Parathyroid adenoma (tissue), 2 donors: ENCODE results near the gene DIPK1A.

Source experiments
- H2AFZ ChIP-seq: fragments of 300-600 bp; sonication (generic); one replicate; pipeline ENCODE4 v1.7.0; 2017; ENCODE audit warnings: antibody characterized with exemption, mild to moderate bottlenecking
- H3K27ac ChIP-seq: fragments of 300-600 bp; sonication (generic); one replicate; pipeline ENCODE4 v1.7.0; 2017
- H3K27me3 ChIP-seq: fragments of 300-600 bp; sonication (generic); one replicate; pipeline ENCODE4 v1.7.0; 2017; ENCODE audit warnings: low read length; ENCODE audit not compliant: control insufficient read depth, insufficient read depth
- H3K36me3 ChIP-seq: fragments of 300-600 bp; sonication (generic); one replicate; pipeline ENCODE4 v1.7.0; 2017; ENCODE audit warnings: low read length; ENCODE audit not compliant: control insufficient read depth, insufficient read depth
- H3K4me1 ChIP-seq: fragments of 300-600 bp; sonication (generic); one replicate; pipeline ENCODE4 v1.7.0; 2017; ENCODE audit warnings: control low read depth
- H3K4me2 ChIP-seq: fragments of 300-600 bp; sonication (generic); one replicate; pipeline ENCODE4 v1.7.0; 2017; ENCODE audit warnings: low read length
- H3K4me3 ChIP-seq: fragments of 300-600 bp; sonication (generic); one replicate; pipeline ENCODE4 v1.7.0; 2017; ENCODE audit warnings: low read depth, low read length
- H3K79me2 ChIP-seq: fragments of 300-600 bp; sonication (generic); one replicate; pipeline ENCODE4 v1.7.0; 2017; ENCODE audit warnings: control low read depth
- H3K9ac ChIP-seq: fragments of 300-600 bp; sonication (generic); one replicate; pipeline ENCODE4 v1.7.0; 2017; ENCODE audit warnings: mild to moderate bottlenecking
- H3K9me3 ChIP-seq: fragments of 300-600 bp; sonication (generic); one replicate; pipeline ENCODE4 v1.7.0; 2017; ENCODE audit warnings: low read length; ENCODE audit not compliant: control insufficient read depth
- TF ChIP-seq, protein P1 (sequence below): fragments of 300-600 bp; sonication (generic); IDR thresholded peaks from one replicate; pipeline ENCODE4 v1.7.0; 2017; ENCODE audit warnings: antibody characterized with exemption, mild to moderate bottlenecking
- donor health status: primary hyperparathyroidism.

Gene DIPK1A

GRCh38 chr1:92961131-92961895, at the start of gene DIPK1A:
DIPK1A (minus strand) TSS chr1:92961462; CDS start chr1:92961429, 33 bp downstream.
- no peaks in the 10 kb centered on the region for H3K4me1 ChIP-seq
- H3K27me3 ChIP-seq, result no peaks in the 10 kb centered on the region

DNA sequence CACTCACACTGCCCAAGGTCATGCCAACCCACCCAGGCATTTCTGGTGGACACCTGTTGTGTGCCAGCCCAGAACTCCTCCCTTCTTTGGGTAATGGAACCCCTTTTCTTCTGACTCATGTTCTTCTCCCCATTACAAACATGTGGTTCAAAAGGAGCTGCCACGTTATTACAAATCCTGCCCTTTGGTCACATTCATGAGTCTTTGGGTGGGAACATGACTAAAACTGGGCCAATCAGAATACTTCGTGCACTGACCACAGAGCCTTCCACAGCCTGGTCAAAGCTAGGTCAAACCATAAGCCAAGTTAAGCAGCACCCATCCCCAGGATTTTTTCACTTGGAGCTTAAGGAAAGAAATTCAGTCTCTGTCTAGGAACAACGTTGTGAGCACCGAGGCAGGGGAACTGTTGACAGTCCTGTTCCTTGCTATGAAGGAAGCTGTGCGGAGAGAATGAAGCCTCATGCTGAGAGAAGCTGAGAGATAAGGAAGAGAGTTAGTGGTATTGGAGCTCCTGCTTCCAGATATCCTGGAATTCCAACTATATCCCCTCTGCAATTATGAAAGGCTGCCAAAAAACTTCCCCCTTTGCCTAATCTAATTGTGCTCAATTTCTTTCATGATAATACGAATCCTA, 46.8 kb upstream of the DIPK1A start:
- TF ChIP-seq, protein P1, sequence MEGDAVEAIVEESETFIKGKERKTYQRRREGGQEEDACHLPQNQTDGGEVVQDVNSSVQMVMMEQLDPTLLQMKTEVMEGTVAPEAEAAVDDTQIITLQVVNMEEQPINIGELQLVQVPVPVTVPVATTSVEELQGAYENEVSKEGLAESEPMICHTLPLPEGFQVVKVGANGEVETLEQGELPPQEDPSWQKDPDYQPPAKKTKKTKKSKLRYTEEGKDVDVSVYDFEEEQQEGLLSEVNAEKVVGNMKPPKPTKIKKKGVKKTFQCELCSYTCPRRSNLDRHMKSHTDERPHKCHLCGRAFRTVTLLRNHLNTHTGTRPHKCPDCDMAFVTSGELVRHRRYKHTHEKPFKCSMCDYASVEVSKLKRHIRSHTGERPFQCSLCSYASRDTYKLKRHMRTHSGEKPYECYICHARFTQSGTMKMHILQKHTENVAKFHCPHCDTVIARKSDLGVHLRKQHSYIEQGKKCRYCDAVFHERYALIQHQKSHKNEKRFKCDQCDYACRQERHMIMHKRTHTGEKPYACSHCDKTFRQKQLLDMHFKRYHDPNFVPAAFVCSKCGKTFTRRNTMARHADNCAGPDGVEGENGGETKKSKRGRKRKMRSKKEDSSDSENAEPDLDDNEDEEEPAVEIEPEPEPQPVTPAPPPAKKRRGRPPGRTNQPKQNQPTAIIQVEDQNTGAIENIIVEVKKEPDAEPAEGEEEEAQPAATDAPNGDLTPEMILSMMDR, result no peak
- no peaks in the 10 kb centered on the region for H3K9me3 ChIP-seq
- no peak overlapping the region for H3K9ac ChIP-seq
- no peak overlapping the region for H3K4me2 ChIP-seq
- H3K27ac ChIP-seq, result no peak overlapping the region
- no peaks in the 10 kb centered on the region for H3K27me3 ChIP-seq
- H3K79me2 ChIP-seq, result no peaks in the 10 kb centered on the region
- no peaks in the 10 kb centered on the region for H3K36me3 ChIP-seq
- no peak overlapping the region for H2AFZ ChIP-seq
- no peak overlapping the region for H3K4me3 ChIP-seq
- H3K4me1 ChIP-seq, result no peaks in the 10 kb centered on the region

More at GRCh38 chr1:92961131-92961895, at the start of gene DIPK1A:
- no peaks in the 10 kb centered on the region for H3K9me3 ChIP-seq
- peak within 1 kb of the TSS; percentile 99 for H3K4me2 ChIP-seq
- TF ChIP-seq, protein P1, result no peak
- H3K9ac ChIP-seq, result peak within 1 kb of the TSS; percentile 61
- H3K27ac ChIP-seq, result peak within 1 kb of the TSS; percentile 89
- peak within 1 kb of the TSS; percentile 84 for H3K4me3 ChIP-seq
- no peaks in the 10 kb centered on the region for H3K36me3 ChIP-seq
- H3K79me2 ChIP-seq, result no peaks in the 10 kb centered on the region
- H2AFZ ChIP-seq, result peak within 1 kb of the TSS; percentile 86

DNA sequence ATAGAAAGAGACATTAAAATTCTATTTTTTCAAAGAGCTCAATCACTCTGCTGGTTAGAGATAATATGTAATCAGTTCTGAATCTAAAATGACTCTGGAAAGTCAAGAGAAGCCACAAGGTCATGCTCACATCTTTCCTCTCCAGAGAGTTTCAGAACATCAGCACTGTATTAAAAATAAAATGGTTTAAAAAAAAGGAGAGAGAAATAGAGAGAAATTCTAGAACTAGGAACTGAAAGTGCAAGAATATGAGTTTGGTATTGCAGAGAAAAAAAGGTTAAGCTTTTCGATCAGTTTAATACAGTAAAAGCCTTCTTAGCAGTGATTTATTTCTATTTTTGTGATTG, 44.0 kb upstream of the DIPK1A start:
- Histone ChIP-seq H3K4me1 (peaks cover 5% of the 10 kb centered on the region), H3K36me3 (no peaks in the 10 kb centered on the region), H3K4me3 (no peak overlapping the region), H3K9me3 (no peaks in the 10 kb centered on the region), H2AFZ (no peak overlapping the region), H3K4me2 (no peak overlapping the region), H3K9ac (no peak overlapping the region), H3K27ac (no peak overlapping the region), H3K27me3 (no peaks in the 10 kb centered on the region), H3K79me2 (no peaks in the 10 kb centered on the region)
- TF ChIP-seq, protein P1, result no peak

DNA sequence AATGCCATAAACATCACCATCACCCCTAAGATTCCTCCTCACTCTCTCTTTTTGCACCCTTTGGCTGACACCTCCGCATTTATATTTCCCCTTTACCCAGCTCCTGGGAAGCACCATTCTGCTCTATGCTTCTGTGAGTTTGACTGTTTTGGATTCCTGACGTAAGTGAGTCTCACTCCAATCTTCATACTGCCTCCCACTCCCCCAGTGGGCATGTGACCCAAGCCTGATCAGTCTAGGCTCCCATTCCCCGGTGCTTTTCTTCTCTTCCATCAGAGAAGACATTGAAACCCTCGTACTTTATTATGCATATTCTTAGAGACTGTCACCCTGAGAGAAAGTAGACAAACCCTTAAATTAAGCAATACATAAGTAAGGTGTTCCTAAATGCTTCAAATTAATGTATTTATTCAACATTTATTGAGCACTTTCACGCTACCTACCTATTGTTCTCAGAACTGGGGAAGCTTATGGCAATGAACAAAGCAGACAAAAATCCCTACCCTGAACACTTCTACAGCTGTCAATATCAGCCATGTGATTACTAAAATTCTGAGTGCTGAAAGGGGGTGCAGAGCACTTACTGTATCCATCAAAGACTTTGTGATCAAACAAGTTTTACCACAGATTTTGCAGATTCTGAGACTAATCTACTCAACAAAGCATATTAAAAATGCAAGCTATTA, 43.4 kb upstream of the DIPK1A start:
- TF ChIP-seq, protein P1, result no peak
- no peak overlapping the region for H3K9ac ChIP-seq
- no peaks in the 10 kb centered on the region for H3K79me2 ChIP-seq
- H3K36me3 ChIP-seq, result no peaks in the 10 kb centered on the region
- no peak overlapping the region for H3K4me2 ChIP-seq
- H3K4me1 ChIP-seq, result peaks cover 8% of the 10 kb centered on the region
- H2AFZ ChIP-seq, result no peak overlapping the region
- no peak overlapping the region for H3K4me3 ChIP-seq
- no peaks in the 10 kb centered on the region for H3K27me3 ChIP-seq
- H3K27ac ChIP-seq, result no peak overlapping the region
- H3K9me3 ChIP-seq, result no peaks in the 10 kb centered on the region
